ENCODE data around the gene RNF214.
"Not testable (repeated sequence)": the region's sequence is repeated elsewhere in the genome, so short reads cannot be mapped to it uniquely, and the experiment has no call there.

DNA sequence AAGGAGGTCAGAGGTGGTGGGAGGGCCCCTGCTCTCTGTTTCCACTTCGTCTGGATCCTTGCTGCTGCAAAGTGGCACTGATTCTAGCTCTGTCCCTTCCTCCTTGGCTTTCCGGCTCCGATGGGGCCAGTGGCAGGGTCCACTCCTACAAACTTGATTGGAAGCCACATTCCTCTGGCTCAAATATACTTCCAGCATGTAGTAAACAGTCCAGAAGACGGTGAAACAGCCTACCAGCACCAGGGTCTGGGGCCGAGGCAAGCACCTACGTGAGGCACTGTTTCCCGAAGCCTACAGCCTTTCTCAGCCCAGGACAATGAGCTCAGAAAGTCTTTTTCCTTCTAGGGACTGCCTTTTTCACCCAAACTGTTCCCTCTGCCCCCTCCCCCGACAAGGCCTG, 26.4 kb upstream of the RNF214 start:
- TF ChIP-seq, protein P1, sequence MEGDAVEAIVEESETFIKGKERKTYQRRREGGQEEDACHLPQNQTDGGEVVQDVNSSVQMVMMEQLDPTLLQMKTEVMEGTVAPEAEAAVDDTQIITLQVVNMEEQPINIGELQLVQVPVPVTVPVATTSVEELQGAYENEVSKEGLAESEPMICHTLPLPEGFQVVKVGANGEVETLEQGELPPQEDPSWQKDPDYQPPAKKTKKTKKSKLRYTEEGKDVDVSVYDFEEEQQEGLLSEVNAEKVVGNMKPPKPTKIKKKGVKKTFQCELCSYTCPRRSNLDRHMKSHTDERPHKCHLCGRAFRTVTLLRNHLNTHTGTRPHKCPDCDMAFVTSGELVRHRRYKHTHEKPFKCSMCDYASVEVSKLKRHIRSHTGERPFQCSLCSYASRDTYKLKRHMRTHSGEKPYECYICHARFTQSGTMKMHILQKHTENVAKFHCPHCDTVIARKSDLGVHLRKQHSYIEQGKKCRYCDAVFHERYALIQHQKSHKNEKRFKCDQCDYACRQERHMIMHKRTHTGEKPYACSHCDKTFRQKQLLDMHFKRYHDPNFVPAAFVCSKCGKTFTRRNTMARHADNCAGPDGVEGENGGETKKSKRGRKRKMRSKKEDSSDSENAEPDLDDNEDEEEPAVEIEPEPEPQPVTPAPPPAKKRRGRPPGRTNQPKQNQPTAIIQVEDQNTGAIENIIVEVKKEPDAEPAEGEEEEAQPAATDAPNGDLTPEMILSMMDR (IDR thresholded peaks at IDR 0.05): not testable (repeated sequence)
- TF ChIP-seq POLR2A, POLR2AphosphoS5 (IDR thresholded peaks at IDR 0.05): not testable (repeated sequence)
